KG1 (cell line): ENCODE results near the gene BACH2.
"Not testable (repeated sequence)": the region's sequence is repeated elsewhere in the genome, so short reads cannot be mapped to it uniquely, and the experiment has no call there.

Source experiments
- DNase-seq: peaks from one replicate; lab custom pipeline; 2025; lab: John Stamatoyannopoulos, UW

The BACH2 gene

DNA sequence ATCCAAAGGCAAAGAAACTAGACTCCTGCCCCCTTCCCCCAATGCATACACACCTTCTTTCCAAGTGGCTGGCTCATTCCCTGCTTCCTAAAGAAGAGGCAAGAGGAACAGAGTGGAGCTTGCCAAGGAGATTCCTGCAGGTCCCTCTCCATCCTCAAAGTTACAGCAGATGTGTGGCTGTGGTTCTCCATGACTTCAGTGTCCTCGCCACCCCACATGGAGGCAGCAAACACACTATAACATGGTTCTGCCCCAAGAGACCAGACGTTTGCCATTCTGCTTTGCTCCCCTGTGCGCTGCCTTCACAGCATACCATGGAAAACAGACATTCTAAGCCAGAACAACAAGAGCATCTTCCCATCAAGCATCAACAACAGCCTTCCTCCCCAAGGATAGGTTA lies 84.4 kb downstream of the BACH2 start:
- no peak for DNase-seq

DNA sequence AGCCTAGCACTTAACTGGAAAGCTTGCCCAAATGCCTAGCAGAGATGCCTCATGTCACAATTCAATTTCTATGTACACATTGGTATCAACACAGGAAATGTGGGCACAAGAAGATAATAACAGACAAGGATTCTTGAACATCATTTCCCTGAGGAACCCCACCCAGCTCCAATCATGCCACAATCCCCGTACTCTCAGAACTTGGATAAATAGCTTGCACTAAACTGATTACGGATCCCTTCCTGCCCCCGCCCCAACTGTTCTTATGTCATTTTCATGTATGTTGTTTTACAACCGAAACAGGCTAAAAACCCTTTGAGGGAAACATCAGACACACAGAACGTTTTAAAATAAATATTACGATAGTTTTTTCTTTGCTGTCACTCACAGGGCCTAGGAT lies 87.1 kb downstream of the BACH2 start:
- no peak for DNase-seq

DNA sequence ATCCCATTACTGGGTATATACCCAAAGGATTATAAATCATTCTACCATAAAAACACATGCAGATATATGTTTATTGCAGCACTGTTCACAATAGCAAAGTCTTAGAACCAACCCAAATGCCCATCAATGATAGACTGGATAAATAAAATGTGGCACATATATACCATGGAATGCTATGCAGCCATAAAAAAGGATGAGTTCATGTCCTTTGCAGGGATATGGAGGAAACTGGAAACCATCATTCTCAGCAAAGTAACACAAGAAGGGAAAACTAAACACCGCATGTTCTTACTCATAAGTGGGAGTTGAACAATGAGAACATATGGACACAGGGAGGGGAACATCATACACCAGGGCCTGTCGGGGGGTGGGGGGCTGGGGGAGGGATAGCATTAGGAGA lies 88.0 kb downstream of the BACH2 start:
- DNase-seq, result not testable (repeated sequence)

DNA sequence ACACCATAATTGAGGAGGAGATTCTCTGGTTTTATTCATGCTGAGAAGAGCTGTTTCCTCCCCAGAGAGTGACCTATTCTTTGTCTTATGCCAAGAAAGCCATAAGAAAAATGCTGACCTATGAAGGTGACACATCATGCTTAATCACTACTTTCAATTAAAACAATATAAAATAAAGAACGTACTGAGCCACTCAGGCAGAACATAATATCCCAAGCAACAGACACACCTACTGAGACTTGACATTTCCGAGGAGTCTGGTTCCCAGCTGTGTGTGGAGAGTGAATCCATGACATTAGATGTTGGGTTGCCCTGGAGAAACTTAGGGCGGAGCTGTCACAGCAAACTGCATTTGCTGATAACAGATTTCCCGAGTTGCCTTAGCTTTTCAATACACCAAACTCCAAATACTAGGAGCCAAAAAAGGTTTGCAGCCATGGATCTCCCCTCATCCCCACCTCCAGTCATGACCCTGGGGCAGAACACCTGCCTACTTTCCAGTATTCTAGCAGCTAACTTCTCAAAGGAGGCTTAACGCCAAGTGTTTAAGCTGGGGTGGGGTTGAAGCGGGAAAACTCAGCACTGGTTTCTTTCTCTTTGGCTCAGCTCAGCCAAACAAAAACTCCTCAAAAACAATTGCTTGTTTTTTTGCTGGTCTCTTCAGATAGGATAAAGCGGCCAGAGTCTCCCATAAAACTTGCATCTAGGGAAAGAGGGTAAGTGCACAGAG lies 92.2 kb downstream of the BACH2 start:
- no peak for DNase-seq

DNA sequence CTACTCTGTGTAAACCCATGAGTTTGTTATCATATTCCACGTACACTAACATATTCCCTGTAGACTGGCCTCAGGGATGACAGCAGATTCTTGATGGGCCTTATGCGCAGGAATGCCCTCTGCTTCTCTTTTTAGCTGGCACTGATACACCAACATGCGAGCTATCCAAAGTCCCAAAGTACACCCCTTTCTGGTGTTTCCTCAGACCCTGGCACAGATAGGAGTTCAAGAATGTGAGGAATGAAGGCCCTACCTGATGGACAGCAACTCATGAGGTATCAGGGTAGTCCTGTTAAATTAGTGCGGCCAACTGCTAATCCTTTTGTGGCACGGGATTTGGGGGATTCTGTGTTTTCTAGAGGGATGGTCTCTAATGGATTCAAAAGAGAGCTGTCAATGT lies 93.0 kb downstream of the BACH2 start:
- DNase-seq, result no peak

DNA sequence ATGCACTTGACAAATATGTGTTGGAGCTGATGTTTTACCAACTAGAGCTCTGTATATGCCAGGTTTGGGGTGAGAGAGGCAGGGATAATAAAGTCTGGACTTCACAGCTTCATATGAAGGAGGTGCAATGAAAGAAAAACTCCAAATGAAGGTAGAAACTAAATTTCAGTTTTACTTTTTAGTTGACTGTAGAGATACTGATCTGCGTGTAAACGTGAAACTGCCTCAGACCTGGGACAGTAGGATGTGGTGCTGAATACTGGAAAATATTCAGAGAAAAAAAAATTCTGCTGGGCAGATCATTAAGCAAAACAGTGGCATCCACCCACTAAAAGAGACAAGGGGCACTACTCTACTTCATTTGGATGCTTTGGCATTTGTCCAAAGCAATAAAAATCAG lies 94.5 kb downstream of the BACH2 start:
- no peak for DNase-seq

DNA sequence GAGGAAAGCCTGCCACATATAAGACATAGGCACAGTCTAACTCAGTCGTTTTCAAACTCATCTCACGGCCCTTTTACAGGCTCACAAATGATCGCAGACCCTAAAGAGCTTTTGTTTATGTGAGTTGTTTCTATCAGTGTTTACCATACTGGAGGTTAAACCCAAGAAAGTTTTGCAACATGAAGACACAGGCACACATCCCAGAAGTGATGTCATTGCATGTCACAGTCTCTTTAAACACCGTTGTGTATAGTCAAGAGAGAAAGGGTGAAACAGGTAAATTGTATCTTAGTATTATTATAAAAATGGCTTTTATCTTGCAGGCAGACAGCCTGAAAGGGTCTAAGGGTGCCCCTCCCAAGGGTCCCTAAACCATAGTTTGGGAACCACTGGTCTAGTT lies 96.7 kb downstream of the BACH2 start:
- no peak for DNase-seq

DNA sequence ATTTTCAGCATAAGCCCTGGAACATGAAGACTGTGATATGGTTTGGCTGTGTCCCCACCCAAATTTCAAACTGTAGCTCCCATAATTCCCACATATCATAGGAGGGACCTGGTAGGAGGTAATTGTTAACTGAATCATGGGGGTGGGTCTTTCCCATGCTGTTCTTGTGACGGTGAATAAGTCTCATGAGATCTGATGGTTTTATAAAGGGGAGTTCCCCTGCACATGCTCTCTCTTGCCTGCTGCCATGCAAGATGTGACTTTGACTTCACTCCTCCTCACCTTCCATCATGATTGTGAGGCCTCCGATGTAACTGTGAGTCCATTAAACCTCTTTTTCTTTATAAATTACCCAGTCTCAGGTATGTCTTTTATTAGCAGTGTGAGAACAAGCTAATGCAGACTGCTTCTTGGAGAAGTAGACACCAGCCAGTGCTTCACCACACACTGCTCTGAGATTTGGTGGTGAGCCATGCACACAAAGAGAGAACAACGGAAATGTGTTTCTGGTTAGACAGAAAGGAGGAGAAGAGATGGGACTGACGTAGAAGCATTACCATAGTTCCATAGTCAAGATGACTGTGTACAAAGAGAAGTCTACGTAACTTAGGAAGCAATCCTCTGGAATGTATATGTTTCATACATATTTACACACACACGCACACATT lies 97.8 kb downstream of the BACH2 start:
- DNase-seq, result no peak

DNA sequence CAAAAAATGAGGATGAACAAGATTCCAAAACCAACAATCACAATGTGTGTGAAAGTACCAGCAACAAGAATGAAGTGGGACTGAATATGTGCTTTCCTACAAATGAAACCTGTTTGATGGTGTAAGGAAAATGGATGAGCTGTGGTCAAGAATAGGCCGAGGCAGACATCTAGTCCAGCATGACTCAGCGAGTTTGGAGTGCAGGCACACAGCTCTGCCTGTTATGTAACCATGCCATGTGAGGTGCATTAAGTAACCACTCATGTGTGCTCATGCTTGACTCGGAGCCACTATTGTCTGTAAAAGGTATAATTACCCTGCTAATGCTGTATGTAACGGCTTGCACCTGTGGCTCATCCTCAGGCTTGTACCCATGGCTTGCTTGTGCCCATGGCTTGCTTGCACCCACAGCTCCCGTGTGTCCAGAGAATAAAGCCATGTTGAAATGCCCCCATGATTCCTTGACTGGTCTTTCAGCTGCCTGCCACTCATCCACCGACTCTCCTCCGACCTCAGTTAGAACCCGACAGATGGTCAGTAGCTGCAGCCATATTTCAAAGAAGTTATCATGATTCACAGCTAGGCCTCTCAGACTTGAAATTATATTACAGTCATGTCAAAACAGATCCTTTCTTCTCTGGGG lies 98.7 kb downstream of the BACH2 start:
- no peak for DNase-seq

DNA sequence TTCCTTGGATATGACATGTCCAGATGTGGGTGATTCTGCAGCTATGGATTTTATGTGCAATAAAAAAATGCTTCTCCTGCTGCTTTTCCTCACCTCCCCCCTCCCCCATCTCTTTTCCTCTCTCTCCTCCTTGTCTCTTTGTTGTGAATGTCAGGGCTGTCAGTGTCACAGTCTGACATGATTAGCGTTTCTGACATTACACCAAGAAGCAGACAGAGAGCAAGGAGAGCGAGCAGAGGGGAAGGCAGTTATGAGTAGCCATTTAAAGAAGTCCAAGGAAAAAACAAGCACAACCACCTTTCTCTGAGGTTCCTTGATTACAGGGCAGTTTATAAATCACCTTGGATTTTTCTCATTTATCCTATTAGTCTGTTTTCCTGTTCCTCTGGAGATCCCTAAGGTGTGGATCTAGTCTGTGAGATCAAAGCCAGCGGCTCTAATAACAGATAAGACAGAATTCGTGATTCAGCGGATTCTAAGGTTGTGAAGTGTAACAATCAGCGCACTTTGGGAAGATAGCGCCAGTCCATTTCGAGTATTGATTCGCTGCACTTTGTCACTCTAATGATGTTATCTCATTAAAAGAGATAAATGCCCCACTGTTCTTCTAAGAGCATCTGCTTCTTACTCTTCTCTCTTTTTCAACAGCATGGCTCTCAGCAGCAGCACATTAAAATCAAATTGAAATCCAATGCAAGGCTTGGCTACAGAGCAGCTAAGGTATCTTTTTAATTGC lies 101.4 kb downstream of the BACH2 start:
- DNase-seq, result no peak

DNA sequence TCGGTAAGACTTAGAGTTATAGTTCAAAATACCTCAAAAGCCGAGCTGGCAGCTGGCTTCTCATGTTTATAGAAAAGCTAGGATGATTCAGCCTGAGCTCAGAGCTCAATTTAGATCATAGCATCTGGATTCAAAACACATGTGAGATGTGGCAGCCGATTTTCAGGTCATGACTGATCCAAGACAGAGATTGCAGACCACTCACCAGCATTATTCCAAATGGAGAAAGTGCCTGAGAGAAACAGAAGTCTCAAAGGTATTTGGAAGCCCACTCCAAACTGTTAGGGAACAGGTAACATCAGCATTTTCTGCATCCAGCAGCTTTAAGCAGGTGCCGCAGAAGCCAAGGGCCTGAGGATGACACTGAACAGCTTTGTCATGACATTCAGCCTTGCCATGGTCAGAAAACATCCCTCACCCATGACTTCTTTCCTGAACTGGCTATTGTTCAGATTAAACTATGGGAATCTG lies 102.2 kb downstream of the BACH2 start:
- no peak for DNase-seq

DNA sequence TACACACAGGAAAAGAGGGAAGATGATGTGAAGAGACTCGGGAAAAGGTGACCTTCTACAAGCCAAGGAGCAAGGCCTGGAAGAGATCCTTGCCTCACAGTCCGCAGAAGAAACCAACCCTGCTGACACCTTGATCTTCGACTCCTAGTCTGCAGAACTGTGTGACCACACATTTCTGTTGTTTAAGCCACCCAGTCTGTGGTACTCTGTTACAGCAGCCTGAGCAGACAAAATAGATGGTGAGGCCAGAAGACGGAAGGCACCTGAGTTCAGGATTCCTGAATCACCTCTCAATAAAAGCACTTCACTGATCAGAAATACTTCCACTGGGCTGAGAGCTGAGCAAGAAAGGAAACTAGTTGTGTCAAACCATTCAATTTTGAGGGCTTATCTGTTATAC lies 103.3 kb downstream of the BACH2 start:
- DNase-seq, result no peak

DNA sequence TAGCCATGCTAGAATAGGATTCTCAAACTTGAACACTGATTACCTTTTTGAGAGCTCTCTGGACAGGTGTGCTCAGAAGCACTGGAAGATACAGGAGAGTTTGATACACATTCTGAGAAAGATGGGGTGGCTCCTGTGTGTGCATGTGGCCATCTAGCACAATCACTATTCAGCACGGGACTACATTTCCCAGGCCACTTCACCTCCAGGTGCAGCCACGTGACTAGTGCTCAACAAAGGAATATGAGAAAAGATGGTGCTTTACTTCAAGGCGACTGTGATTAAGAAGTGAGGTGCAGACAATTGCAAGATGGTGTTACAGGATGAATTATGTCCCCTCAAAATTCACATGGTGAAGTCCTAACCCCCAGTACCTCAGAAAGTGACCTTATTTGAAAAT lies 103.8 kb downstream of the BACH2 start:
- DNase-seq, result no peak

DNA sequence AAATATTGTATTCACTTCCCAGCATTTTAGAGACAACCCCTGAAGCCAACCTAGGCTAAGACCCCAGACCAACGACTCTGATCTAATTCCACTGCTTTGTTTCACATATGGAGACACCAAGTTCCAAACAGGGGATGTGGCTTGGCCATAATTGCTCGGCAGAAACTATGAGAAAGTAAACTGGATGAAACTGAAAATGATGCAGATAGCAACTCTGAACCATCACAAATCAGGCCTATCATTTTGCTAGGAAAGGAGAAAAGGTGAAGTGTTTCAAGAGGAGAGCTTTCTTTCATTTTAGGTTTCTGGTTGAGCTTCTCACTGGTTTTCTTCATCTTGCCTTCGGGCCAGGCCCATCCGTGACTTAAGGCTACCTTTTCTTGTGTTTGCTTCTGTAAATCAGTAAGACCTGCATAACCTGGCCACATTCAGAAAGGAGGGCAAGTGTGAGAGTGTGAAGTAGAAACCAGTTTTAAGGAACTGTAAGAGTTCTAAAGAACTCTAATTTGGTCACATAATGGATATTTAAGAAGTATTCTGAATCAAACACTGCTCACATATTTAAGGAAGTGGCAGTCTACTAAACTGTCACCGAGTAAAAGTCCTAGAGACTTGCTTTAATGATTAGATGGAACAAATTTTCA lies 105.8 kb downstream of the BACH2 start:
- DNase-seq, result no peak

DNA sequence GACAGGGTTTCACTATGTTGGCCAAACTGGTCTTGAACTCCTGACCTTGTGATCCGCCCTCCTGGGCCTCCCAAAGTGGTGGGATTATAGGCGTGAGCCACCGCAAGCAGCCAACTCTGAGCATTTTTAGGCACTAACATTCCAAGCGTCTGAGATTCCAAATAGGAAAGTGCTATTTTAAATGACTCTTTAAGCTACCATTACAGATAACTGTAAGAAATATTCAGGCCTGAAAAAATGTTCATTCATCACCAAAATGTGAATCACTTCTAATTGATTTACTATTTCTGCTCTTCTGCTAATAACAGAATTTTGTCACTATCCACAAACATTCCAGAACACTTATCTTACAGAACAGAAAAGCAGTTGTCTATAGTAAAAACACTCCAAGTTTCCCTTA lies 106.5 kb downstream of the BACH2 start:
- no peak for DNase-seq

DNA sequence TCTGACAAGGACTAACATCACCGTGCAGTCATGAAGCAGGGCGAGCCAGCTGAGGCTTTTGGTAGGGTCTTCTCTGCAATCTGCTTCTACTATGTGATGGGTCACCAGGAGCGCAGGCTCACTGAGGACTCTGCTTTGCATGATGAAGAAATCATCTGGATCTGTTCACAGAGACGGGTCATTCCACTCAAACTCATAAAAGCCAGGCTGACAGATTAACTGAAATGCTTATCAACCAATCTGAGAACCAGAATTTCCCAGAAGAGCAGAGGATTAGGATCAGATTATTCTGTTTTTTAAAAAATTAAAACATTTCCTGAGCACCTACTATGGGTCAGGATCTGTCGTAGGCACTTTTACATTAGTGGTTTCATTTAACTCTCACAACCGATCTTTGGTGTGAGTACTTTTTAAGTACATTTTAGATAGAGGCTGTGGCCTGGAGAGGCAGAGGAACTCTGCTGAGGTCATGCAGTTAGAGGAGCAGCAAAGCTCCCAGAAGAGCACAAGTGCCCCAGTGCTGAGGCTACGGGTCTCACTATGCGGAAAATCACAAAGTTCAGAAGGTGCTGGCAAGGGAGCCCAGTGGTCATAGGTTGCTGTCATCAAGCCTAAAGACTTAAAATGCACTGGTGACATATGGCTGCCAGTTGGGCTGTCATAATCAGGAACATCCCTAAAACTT lies 109.1 kb downstream of the BACH2 start:
- DNase-seq, result no peak

DNA sequence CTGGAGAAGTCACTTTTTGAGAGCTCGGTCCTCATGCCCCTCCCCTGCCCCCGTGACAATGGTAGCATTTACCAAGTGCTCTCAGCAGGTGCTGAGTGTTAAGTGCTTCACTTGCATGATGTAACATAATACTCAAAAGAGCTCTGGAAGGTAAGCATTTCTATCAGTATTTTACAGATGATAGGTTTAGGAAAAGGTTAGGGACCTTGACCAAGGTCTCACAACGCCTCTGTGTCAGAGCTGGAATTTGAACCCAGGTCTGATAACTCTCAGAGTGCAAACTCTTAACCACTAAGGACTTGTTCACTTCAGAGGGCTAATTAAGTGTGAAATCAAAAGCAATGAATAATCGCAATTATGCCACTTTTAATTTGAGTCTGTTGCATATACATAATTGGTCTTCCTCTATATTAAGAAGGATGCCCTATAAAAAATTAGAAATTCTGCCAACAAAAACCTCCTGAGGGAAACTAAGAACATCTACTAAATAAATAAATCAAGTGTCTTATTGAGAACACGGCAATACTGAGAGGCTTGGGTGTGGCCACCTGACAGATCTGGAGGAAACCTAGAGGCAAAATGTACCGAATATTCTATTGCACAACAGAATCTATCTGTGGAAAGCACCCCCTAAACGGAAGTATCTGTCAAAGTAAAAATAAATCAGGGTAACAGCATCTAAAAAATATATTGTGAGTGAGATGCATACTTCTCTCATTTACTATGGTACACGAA lies 109.8 kb downstream of the BACH2 start:
- peak; percentile 20 for DNase-seq

DNA sequence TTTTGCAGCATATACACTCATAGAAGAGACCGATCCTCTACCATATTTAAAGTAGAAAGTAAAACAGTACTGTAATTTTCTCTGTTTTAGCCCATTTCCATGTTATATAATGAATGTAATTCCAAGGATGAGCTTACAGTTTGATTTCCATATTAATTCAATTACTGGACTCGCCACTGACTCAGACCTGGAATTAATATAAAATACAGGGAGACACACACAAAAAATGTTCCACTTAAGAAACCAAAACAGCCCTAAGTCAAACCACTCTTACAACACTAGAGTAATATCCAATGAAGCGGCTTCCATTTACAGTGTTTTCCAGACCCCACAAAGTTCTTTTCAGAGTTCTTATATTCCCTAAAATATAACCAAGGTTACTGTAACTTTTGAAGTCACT lies 110.6 kb downstream of the BACH2 start:
- DNase-seq, result no peak

DNA sequence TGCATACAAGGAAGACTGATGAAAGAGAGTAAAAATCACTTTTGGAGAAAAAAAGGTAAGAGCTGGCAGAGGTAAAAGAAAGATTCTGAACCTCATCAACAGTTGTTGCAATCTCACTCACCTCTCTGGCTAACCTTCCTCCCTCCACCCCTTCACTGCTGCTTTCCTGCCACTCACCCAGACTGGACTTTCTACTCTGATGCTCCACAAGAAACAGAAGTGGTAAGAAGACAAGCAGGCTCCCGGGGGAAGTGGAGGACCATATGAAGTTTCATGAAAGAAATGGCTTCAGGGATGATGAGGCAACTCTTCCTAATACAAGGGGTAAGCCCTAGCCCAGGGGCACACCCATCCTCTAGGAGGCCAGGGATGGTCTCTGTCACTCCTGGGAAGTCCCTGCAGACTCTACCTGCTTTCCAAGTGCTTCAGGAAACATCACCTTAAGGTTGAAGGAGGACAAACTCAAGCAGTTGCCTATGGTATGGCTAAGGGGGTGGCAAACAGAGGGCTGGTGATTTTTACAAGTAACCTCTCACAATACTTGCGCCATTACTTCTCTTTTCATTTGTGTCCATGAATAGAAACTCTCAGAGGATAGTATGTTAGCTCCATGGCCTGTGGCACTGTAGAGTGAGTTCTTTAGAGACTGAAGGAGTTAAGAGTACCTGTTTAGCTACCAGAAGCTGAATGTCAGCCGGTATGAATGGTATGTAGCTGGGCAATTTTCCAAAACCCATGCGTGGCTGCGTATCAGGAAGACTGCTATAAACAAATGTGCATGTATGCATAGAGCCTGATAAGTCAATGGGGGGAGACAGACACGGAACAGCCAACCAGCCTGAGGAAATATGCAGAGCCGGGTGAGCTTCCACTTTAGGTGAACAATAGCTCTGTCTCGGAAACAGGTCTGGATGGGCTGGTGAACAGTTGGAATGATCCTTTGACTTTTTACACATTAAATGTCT lies 112.0 kb downstream of the BACH2 start:
- DNase-seq, result no peak
